DMS153 treated with DMSO at 0.1 percent for 48 hours (cell line): ENCODE data around the gene NOTCH3.

Experiments used
- DNase-seq: peaks from one replicate; lab custom pipeline; 2025; ENCODE audit not compliant: unreplicated experiment; lab: John Stamatoyannopoulos, UW

The NOTCH3 gene

GRCh38 chr19:15124572-15125231 is 76.1 kb downstream of the NOTCH3 start:
- no peak for DNase-seq

DNA sequence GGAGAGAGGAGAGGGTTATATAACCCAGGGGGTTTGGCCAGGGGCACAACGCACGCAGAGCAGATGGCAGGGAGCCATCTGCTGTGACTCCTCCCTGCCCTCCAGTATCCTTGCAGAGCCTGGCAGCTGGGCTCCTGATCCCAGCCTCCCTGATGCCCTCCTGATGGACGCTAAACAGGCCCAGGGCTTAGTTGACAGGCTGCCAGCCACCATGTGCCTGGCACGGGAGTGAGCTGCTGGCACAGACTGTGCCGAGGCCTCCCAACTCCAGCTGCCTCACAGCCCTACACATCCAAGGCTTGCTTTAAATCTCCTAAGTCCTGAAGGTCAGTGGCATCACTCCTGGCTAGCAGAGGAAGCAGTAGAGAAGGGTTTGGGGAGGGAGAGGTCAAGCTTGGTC is 76.9 kb downstream of the NOTCH3 start:
- DNase-seq: no peak

GRCh38 chr19:15123031-15123890 is 77.5 kb downstream of the NOTCH3 start:
- no peak for DNase-seq

GRCh38 chr19:15122331-15123030 is 78.3 kb downstream of the NOTCH3 start:
- no peak for DNase-seq

DNA sequence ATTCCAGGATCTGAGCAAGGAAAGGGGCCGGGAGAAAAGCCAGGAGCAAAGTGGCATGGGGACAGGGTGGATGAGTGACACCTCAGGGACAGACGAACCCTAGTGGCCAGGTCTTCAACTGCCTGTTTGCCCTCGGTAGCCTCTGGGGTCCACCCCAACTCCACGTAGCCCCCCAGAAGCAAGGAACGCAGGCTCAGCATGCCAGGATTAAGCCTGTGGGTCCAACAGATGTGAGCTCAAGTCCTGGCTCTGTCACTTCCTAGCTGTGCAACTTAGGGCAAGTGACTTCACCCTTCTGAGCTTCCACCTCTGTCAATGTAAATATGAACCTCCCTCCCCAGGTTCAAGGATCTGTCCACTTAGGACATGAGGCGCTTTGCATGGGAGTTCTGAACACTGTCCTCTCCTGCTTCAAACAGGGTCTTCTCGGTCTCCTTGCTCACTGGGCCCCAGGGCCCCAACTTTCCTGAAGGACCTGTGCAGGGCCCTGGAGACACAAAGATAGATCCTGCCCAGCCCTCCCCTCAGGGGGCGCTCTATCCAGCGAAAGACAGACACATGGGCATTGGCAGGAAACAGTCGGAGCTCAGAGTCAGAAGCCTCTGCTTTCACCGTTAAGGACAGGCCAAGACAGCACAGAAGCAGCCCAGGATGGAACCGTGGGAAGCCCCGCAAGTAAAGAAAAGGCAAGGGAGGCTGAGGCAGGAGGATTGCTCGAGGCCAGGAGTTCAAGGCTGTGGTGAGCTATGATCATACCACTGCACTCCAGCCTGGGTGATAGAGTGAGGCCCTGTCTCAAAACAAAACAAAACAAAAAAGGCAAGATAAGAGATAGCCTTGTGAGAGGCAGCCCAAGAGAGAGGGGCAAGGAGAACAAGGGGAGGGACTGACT is 80.4 kb downstream of the NOTCH3 start:
- DNase-seq: no peak

DNA sequence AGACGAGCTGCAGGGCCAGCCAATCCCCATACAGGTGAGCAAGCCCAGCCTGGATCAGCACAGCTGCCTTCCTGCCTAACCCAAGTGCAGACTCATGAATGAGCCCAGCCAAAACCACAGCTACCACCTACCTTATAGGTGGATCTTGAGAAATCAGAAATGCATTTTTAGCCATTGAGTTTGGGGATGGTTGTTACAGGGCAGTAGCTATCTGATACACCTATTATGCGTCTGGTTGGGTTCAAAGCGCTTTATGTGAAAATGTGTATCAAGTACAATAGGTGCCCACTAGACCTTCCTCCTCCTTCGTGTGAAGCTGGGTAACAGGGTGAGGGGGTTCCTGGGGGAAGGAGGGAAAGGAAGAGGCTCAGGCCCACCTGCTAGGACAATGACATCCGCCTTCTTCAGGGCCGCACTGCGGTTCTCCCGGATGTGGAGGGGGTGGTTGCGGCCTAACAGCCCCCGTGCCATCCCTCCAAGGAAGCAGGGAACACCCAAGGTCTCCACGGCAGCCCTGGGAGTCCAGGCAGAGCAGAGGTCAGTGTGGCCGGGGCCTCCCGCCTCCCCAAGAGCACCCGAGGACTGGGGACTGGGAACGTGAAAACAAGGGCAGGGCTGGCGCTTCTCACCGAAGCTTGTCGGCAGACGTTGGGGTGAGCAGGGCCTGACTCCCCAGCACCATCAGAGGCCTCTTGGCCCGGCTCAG is 81.9 kb downstream of the NOTCH3 start:
- DNase-seq: no peak

DNA sequence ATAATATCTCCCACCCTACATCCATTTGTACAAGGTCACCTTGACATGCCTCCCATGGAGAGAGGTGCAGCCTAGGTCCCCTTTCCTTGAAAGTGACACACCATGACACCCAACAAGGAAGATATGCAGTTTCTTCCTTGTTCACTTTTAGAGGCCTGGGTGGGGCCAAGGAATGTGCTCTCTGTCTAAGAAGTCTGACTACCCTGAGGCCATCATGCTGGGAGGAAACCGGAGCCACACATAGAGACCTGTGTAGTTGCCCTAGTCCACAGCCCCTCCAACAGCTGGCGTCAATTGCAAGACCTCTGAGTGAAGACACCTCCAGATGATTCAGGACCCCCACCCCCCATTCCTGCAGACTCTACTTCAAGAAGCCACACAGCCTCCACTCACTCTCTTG is 82.5 kb downstream of the NOTCH3 start:
- no peak for DNase-seq

DNA sequence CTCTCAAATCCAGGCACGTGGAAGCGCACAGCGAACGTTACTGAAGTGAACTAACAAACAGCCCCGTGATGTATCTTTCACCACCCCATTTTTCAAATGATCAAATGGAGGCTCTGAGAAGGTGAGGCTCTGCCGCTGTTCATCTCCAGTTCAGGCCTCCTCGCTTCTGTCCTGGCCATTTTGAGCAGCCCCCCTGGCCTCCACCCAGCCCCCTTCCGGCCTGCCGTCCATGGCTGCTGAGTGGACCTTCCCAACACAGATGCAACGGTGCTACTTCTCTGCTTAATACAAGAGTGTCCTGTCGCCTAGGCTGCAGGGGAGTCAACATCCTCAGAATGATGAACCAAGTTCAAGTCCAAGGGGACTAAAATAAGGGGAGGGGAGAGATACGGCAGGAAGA is 83.9 kb downstream of the NOTCH3 start:
- DNase-seq: no peak

- DNase-seq: no peak
These were observed 84.8 kb downstream of the NOTCH3 start for GRCh38 chr19:15115762-15116615.

DNA sequence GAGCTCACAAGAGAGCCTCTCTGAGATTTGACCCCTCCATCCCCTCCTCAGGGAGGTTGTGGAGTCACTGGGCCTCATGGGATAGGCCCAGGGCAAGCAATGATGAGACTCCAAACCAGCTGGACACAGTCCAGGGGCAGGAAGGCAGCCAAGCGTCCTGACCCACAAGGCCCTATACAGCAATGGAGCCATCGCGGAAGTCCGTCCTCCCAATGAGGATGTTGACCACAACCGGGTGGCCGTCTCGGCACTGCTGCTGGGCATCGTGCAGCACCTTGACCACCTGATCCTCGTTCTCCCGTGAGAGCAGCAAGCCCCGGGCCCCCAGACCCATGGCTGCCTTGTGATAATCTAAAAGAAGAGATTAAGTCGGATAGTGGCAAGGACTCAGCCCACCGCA is 85.7 kb downstream of the NOTCH3 start:
- no peak for DNase-seq

DNA sequence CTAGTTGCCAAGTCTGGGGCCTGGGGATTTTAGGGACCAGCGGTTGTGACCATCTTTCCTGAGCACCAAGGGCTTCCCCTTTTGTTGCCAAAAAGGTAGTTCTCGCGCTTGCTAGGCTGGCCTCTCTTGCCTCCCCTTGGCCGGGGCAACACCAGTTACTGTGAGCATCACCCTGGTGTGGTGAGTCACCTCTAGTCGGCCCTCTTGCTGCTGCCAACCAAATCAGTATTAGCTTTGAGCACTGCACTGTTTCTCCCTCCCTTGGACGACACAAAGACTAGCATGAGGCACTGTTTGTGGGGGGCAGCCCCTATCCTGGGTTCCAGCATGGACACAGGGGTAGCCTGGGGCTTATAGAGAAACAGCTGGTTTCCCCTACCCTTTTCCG is 86.6 kb downstream of the NOTCH3 start:
- no peak for DNase-seq

GRCh38 chr19:15113245-15114152 is 87.3 kb downstream of the NOTCH3 start:
- DNase-seq: no peak

DNA sequence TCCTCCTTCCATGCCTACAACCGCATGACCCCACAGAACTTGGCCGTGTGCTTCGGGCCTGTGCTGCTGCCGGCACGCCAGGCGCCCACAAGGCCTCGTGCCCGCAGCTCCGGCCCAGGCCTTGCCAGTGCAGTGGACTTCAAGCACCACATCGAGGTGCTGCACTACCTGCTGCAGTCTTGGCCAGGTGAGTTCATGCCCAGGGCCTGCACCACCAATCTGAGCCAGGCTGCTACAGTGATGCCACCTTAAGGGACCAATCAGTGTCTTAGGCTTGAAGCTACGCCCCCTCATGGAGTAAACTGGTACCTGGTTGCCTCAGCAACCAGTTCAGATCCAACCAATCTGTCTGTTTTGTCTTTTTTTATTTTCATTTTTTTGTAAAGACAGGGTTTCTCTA is 88.4 kb downstream of the NOTCH3 start:
- no peak for DNase-seq

DNA sequence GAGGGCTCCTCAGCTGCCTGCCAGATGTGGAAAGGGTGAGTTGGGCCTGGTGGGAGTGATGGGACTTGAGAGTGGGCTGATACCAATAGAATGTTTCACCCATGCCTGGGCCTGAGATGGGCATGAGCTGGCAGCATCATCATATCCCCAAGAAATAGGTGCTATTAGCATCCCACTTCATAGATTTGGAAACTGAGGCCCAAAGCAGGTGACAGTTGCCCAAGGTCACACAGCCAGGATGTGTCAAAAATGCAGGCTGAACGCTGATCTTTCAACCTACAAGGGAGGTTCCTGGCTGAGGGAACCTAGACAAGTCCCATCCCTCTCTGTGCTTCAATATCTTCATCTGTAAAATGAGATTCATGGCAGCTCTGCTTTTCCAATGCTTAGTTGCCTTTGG is 89.0 kb downstream of the NOTCH3 start:
- DNase-seq: no peak

DNA sequence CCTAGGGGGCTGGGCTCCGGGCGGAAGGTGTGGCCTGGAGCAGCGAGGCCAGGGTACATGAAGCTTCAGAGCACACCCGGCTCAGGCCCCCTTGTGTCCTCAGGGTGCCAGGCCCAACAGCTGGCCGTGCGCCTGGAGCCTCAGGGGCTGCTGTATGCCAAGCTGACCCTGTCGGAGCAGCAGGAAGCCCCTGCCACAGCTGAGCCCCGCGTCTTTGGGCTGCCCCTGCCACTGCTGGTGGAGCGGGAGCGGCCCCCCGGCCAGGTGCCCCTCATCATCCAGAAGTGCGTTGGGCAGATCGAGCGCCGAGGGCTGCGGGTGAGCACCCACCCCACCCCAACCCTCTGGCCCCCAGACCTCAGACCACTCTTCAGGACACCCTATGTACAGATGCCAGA is 90.4 kb downstream of the NOTCH3 start:
- DNase-seq: no peak

GRCh38 chr19:15109768-15110417 is 90.9 kb downstream of the NOTCH3 start:
- DNase-seq: no peak
